SU-DHL-6 (cell line): ENCODE measurements around the gene ZNF580.

ENCODE experiments used
- H2AFZ ChIP-seq: fragments of 200-600 bp; sonication (generic); 2 replicates; pipeline ENCODE4 v1.6.1; 2014; ENCODE audit warnings: low read depth, mild to moderate bottlenecking, moderate library complexity, mixed read lengths, antibody characterized with exemption, low read length; ENCODE audit not compliant: severe bottlenecking
- H3F3A ChIP-seq: fragments of 200-600 bp; shearing (Covaris generic); 2 replicates; pipeline ENCODE4 v1.6.0; 2016; ENCODE audit warnings: antibody characterized with exemption, mild to moderate bottlenecking; ENCODE audit not compliant: insufficient read depth
- H3K27ac ChIP-seq: fragments of 200-600 bp; sonication (generic); 2 replicates; pipeline ENCODE4 v1.5.1; 2016; ENCODE audit warnings: low read depth, mild to moderate bottlenecking, low read length, moderate library complexity, mixed read lengths
- H3K27me3 ChIP-seq: fragments of 200-600 bp; sonication (generic), shearing (Covaris generic); 2 replicates; pipeline ENCODE4 v1.6.0; 2014; ENCODE audit warnings: mild to moderate bottlenecking, low read length
- H3K36me3 ChIP-seq: fragments of 200-600 bp; sonication (generic); 2 replicates; pipeline ENCODE4 v1.6.1; 2014; ENCODE audit warnings: mild to moderate bottlenecking, low read length, mixed read lengths
- H3K4me2 ChIP-seq: fragments of 300-600, 200-600 bp; shearing (Covaris generic), sonication (generic); 2 replicates; pipeline ENCODE4 v1.6.0; 2014; ENCODE audit warnings: low read length, low read depth, mild to moderate bottlenecking; ENCODE audit not compliant: poor library complexity, severe bottlenecking
- H3K4me3 ChIP-seq: fragments of 200-600 bp; sonication (generic); 2 replicates; pipeline ENCODE4 v1.5.1; 2014; ENCODE audit warnings: antibody characterized with exemption, low read length, mild to moderate bottlenecking, mixed read lengths; ENCODE audit not compliant: insufficient read depth, poor library complexity, severe bottlenecking
- H3K79me2 ChIP-seq: fragments of 200-600 bp; sonication (generic); 2 replicates; pipeline ENCODE4 v1.6.1; 2014; ENCODE audit warnings: mild to moderate bottlenecking, low read length, moderate library complexity; ENCODE audit not compliant: insufficient read depth
- H3K9ac ChIP-seq: fragments of 200-600 bp; sonication (generic); 2 replicates; pipeline ENCODE4 v1.7.0; 2014; ENCODE audit warnings: mild to moderate bottlenecking, low read length
- H3K9me2 ChIP-seq: fragments of 200-600 bp; sonication (generic); replicated peaks from 2 replicates; pipeline ENCODE4 v1.6.1; 2014; ENCODE audit warnings: low read length; ENCODE audit not compliant: insufficient read depth
- H3K9me3 ChIP-seq: fragments of 200-600 bp; sonication (generic); 2 replicates; pipeline ENCODE4 v1.6.1; 2014; ENCODE audit warnings: low read length, mixed read lengths; ENCODE audit not compliant: insufficient read depth
- H4K20me1 ChIP-seq: fragments of 200-600 bp; sonication (generic); 2 replicates; pipeline ENCODE4 v1.6.1; 2014; ENCODE audit warnings: low read depth, mild to moderate bottlenecking, antibody characterized with exemption, low read length, moderate library complexity, mixed read lengths
- CTCF ChIP-seq: fragments of 200-600 bp; sonication (generic); IDR thresholded peaks from one replicate; pipeline ENCODE4 v1.5.1; 2017; ENCODE audit warnings: antibody characterized with exemption, mild to moderate bottlenecking, low read length, moderate library complexity; ENCODE audit not compliant: insufficient read depth, poor library complexity, severe bottlenecking
- EZH2phosphoT487 ChIP-seq: fragments of 200-600 bp; sonication (generic), shearing (Covaris generic); conservative IDR thresholded peaks from 2 replicates; pipeline ENCODE4 v1.6.1; 2018; ENCODE audit warnings: mild to moderate bottlenecking, antibody characterized with exemption, low read length, moderate library complexity, mixed read lengths

Gene ZNF580

GRCh38 chr19:55636723-55637122, 4.1 kb upstream of the ZNF580 start:
- H3K4me2 ChIP-seq = peak overlapping the region; percentile 93
- H4K20me1 ChIP-seq = no peaks in the 10 kb centered on the region
- peak overlapping the region; percentile 95 for H3K9ac ChIP-seq
- H2AFZ ChIP-seq = no peak overlapping the region
- no peaks in the 10 kb centered on the region for H3K9me3 ChIP-seq
- H3K27me3 ChIP-seq = no peaks in the 10 kb centered on the region
- peaks cover 26% of the 10 kb centered on the region for H3K79me2 ChIP-seq
- H3K27ac ChIP-seq = no peak overlapping the region
- H3K4me3 ChIP-seq = no peak overlapping the region
- no peaks in the 10 kb centered on the region for H3K36me3 ChIP-seq
- no peaks in the 10 kb centered on the region for H3K9me2 ChIP-seq
- peaks cover 20% of the 10 kb centered on the region for H3F3A ChIP-seq
- TF ChIP-seq EZH2phosphoT487 (no peak), CTCF (no peak)

- Histone ChIP-seq H3K9me3 (no peaks in the 10 kb centered on the region), H3K79me2 (peaks cover 26% of the 10 kb centered on the region), H3K4me2 (no peak overlapping the region), H3K9me2 (no peaks in the 10 kb centered on the region), H3F3A (peaks cover 24% of the 10 kb centered on the region), H3K9ac (no peak overlapping the region), H3K36me3 (no peaks in the 10 kb centered on the region), H4K20me1 (no peaks in the 10 kb centered on the region), H3K4me3 (no peak overlapping the region), H3K27me3 (no peaks in the 10 kb centered on the region), H2AFZ (no peak overlapping the region), H3K27ac (no peak overlapping the region)
- TF ChIP-seq CTCF (no peak), EZH2phosphoT487 (no peak)
Observed at GRCh38 chr19:55637534-55637933, 3.3 kb upstream of the ZNF580 start.

GRCh38 chr19:55638864-55639359, 1.9 kb upstream of the ZNF580 start:
- peak overlapping the region; percentile 90; the same call in 1 of the 2 replicates for H3K27ac ChIP-seq

More at GRCh38 chr19:55638864-55639359, 1.9 kb upstream of the ZNF580 start:
- Histone ChIP-seq H3K9me2 (no peaks in the 10 kb centered on the region), H3K9me3 (no peaks in the 10 kb centered on the region), H3K79me2 (peaks cover 29% of the 10 kb centered on the region), H3K36me3 (no peaks in the 10 kb centered on the region), H3K4me3 (no peak overlapping the region), H4K20me1 (no peaks in the 10 kb centered on the region), H3K27me3 (no peaks in the 10 kb centered on the region), H2AFZ (no peak overlapping the region), H3K9ac (no peak overlapping the region), H3K4me2 (peak overlapping the region; percentile 24), H3F3A (peaks cover 26% of the 10 kb centered on the region)
- no peak for TF ChIP-seq EZH2phosphoT487
- peak; percentile 75 for TF ChIP-seq CTCF
